Esophagus muscularis mucosa (tissue), 3 donors: ENCODE measurements around the gene SLC27A1.

Source experiments
- POLR2A ChIP-seq: fragments of 450-650 bp; IDR thresholded peaks from one replicate; pipeline ENCODE4 v1.6.1; 2017; ENCODE audit warnings: antibody characterized with exemption, moderate library complexity, mild to moderate bottlenecking, low read depth
- TF ChIP-seq, protein P1 (sequence below), 3 experiments: fragments of 200-600 bp in 2 of 3; fragments of 450-650 bp in 1 of 3; sonication (generic) in 2 of 3; IDR thresholded peaks; one replicate each; pipeline ENCODE4 v1.5.1; 2017 to 2019; ENCODE audit warnings: antibody characterized with exemption in 3 of 3, mild to moderate bottlenecking in 2 of 3, moderate library complexity in 1 of 3

DNA sequence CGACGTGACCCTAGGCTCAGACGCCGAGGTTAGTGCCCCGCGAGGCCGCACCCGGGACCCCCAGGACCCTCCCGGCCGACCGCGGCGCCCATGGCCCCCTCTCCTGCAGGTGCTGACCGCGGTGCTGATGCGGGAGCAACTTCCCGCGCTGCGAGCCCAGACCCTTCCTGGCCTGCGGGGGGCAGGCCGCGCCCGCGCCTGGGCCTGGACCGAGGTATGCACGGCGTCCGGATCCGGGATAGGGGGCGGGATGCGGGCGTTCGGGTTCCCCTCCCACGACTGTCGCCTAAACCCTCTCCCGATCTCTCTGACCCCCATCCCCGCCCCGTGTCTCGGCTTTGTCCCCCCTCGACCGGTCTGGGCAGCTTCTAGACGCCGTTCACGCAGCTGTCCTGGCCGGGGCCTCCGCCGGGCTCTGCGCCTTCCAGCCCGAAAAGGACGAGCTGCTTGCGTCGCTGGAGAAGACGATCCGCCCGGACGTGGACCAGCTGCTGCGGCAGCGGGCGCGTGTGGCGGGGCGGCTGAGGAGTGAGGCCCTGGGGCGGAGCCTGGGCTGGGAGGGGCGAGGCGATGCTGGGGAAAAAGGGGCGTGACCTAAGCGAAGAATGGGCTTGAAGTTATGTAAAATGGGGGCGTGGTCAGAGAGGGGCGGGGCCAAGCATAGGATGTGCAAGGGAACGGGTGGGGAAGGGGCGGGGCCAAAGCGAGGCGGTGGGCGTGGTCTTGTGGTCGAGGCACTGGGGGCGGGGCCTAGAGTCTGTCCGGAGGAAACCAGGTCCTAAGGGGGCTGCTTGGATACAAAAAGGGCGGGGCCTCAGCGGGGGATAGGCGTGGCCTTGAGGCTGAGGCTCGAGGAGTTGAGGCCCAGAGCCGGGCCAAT is 69.2 kb downstream of the SLC27A1 start:
- TF ChIP-seq, protein P1, sequence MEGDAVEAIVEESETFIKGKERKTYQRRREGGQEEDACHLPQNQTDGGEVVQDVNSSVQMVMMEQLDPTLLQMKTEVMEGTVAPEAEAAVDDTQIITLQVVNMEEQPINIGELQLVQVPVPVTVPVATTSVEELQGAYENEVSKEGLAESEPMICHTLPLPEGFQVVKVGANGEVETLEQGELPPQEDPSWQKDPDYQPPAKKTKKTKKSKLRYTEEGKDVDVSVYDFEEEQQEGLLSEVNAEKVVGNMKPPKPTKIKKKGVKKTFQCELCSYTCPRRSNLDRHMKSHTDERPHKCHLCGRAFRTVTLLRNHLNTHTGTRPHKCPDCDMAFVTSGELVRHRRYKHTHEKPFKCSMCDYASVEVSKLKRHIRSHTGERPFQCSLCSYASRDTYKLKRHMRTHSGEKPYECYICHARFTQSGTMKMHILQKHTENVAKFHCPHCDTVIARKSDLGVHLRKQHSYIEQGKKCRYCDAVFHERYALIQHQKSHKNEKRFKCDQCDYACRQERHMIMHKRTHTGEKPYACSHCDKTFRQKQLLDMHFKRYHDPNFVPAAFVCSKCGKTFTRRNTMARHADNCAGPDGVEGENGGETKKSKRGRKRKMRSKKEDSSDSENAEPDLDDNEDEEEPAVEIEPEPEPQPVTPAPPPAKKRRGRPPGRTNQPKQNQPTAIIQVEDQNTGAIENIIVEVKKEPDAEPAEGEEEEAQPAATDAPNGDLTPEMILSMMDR (IDR thresholded peaks at IDR 0.05): peak; percentile 39 to 54 (median 53)
- no peak for TF ChIP-seq POLR2A
